Epithelial cell of esophagus (primary cell): Measurements from ENCODE around the gene ADAM12.

Source experiments
- DNase-seq: peaks from one replicate; pipeline ENCODE4 v3.0.0; 2010; ENCODE audit warnings: low read depth
- H3K4me3 ChIP-seq: 2 replicates; pipeline ENCODE4 v1.5.1; 2011; ENCODE audit warnings: mild to moderate bottlenecking, low read length, control low read depth
- TF ChIP-seq, protein P1 (sequence below): IDR thresholded peaks from 2 replicates; pipeline ENCODE4 v1.5.1; 2011; ENCODE audit warnings: low read depth, mild to moderate bottlenecking, low read length, control low read depth, inconsistent platforms; ENCODE audit not compliant: insufficient read depth; ENCODE audit errors: missing control alignments

The ADAM12 gene

DNA sequence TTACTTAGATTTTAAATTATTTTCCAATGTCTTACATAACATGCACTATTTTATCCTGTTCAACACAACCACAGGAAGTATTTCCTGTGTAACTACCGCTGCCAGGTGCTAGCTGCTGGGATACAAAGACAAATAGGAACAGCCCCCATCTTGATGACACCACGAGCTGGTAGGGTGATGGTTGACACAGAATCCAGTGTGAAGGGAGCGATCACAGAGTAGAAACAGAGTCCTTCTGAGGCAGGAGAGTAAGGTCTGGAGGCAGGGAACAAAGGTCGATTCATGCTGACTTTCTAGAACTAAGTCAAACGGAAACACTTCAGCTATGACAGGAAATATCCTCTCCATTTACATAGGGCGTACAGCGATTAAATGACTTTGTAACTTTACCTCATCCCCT is 232.3 kb downstream of the ADAM12 start:
- DNase-seq: peak; percentile 52
- no peak overlapping the region for H3K4me3 ChIP-seq
- TF ChIP-seq, protein P1, sequence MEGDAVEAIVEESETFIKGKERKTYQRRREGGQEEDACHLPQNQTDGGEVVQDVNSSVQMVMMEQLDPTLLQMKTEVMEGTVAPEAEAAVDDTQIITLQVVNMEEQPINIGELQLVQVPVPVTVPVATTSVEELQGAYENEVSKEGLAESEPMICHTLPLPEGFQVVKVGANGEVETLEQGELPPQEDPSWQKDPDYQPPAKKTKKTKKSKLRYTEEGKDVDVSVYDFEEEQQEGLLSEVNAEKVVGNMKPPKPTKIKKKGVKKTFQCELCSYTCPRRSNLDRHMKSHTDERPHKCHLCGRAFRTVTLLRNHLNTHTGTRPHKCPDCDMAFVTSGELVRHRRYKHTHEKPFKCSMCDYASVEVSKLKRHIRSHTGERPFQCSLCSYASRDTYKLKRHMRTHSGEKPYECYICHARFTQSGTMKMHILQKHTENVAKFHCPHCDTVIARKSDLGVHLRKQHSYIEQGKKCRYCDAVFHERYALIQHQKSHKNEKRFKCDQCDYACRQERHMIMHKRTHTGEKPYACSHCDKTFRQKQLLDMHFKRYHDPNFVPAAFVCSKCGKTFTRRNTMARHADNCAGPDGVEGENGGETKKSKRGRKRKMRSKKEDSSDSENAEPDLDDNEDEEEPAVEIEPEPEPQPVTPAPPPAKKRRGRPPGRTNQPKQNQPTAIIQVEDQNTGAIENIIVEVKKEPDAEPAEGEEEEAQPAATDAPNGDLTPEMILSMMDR: no peak

DNA sequence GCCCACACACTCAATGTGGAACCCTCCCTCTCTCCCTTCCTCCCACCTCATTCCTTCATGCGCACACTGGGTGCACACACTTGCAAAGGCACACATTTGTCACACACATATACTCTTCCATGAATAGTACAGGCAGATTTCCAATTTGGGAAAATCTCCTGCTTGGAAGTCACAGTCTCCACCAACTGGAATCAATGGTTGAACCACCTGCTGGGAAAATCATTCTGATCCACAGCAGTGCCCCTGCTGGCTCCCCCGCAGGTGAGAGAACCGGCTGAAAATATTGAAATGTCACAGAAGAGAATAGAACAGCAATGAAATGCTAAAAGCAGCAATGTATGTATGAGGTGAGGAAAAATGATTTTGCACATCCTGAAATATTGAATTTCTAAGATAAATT is 232.7 kb downstream of the ADAM12 start:
- TF ChIP-seq, protein P1: no peak
- DNase-seq: no peak
- H3K4me3 ChIP-seq: no peak overlapping the region

- no peak for DNase-seq
- no peak overlapping the region for H3K4me3 ChIP-seq
- TF ChIP-seq, protein P1: no peak
Observed at GRCh38 chr10:126153711-126154628, 234.3 kb downstream of the ADAM12 start.

DNA sequence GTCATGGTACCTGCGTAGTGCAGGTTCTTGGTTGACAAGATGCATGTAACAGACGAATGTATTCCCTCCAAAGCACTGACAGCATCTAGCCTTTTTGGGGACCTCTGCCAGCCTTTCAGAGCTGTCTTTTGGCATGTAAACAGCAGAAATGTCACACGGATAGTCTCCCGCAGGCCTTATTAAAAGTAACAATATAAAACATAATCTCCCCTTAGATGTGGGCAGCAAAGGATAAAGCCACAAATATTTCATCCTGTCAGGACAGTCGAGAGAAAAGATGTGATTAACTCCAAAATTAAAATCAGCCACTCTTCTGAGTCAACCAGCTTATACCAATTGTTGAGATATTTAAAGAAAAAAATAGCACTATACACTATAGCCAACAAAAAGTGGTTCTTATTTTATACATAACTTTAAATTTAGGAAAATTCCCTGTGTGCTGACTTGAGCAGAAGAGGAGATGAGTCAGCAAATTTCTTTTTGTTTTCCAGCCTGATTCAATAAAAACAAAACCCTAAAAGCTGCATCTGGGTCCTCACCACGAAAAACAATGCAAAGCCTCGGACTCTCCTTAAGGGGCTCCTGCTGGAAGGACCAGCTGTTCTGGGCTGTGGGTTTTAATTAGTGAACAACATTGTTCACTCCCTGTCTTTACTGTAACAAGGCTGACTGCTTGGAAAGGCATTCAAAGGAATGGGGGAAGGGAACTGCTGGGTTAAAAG is 240.2 kb downstream of the ADAM12 start:
- H3K4me3 ChIP-seq: no peak overlapping the region
- DNase-seq: peak; percentile 10
- TF ChIP-seq, protein P1: no peak

GRCh38 chr10:126146771-126147170 is 241.5 kb downstream of the ADAM12 start:
- TF ChIP-seq, protein P1: no peak
- no peak overlapping the region for H3K4me3 ChIP-seq
- no peak for DNase-seq

DNA sequence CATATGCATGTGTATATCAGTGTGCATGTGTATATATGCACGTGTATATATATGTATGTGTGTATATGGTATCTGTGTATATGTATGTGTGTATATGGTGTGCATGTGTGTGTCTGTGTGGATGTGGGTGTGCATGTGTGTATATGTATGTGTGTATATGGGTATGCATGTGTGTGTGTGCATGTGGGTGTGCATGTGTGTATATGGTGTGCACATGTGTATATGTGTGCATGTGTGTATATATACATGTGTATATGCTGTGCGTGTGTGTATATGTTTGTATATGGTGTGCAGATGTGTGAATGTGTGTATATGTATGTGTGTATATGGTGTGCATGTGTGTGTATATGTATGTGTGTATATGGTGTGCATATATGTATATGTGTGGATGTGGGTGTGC is 245.2 kb downstream of the ADAM12 start:
- DNase-seq: no peak
- TF ChIP-seq, protein P1: no peak
- H3K4me3 ChIP-seq: no peak overlapping the region
